ENCODE measurements around the gene FAM181A. TPM values are rescaled to one million over a fixed set of nuclear protein-coding genes. Genes with fewer than 3 reads are reported as not detected.

Gene FAM181A
- total RNA-seq, 1 experiment from 2014 or later, result not detected

- Histone ChIP-seq H2BK5ac (ENCODE audit: insufficient read length, low read length) (no peak overlapping the region), H3K4ac (ENCODE audit: low read depth, low read length) (no peak overlapping the region), H3K27ac (ENCODE audit: insufficient read length, low read depth, low read length) (no peak overlapping the region), H2BK120ac (ENCODE audit: low read depth, low read length, poor library complexity, severe bottlenecking) (no peak overlapping the region), H3K23me2 (ENCODE audit: insufficient read length, low read depth, low read length, poor library complexity, severe bottlenecking) (no peaks in the 10 kb centered on the region), H2AK5ac (ENCODE audit: insufficient read length, low read length) (no peak overlapping the region), H3K79me1 (ENCODE audit: insufficient read depth, low read depth, low read length, poor library complexity, severe bottlenecking) (no peaks in the 10 kb centered on the region), H2BK12ac (ENCODE audit: insufficient read length, low read depth, low read length) (no peak overlapping the region), H3K27me3 (ENCODE audit: insufficient read depth, low read length) (no peaks in the 10 kb centered on the region), H2BK15ac (ENCODE audit: low read depth, low read length) (no peak overlapping the region), H3K56ac (ENCODE audit: insufficient read length, low read depth, low read length) (no peak overlapping the region), H3K23ac (ENCODE audit: insufficient read length, low read depth, low read length) (no peak overlapping the region), H3K4me1 (ENCODE audit: insufficient read depth, low read length) (no peaks in the 10 kb centered on the region; the same call in 1 of the 2 replicates), H2BK20ac (ENCODE audit: low read depth, low read length, poor library complexity, severe bottlenecking) (no peak overlapping the region), H3T11ph (ENCODE audit: low read length) (no peak overlapping the region), H3K9me3 (ENCODE audit: control insufficient read depth, low read depth, low read length) (no peaks in the 10 kb centered on the region), H3K18ac (ENCODE audit: insufficient read length, low read depth, low read length) (no peak overlapping the region), H3K9ac (ENCODE audit: extremely low read depth, insufficient read length, low read length) (no peak overlapping the region), H3K79me2 (ENCODE audit: insufficient read depth, low read length) (no peaks in the 10 kb centered on the region), H4K20me1 (ENCODE audit: control insufficient read depth, insufficient read depth, insufficient read length) (peaks cover 2% of the 10 kb centered on the region), H3K14ac (ENCODE audit: insufficient read depth, low read length) (no peak overlapping the region), H4K8ac (replicated peaks; ENCODE audit: insufficient read length, low read depth, low read length) (no peak overlapping the region), H4K5ac (ENCODE audit: insufficient read length, low read depth, low read length) (no peak overlapping the region), H3K4me2 (ENCODE audit: insufficient read depth, insufficient read length, low read length) (no peak overlapping the region), H4K91ac (ENCODE audit: insufficient read length, low read depth, low read length) (no peak overlapping the region), H2AFZ (ENCODE audit: low read length) (no peak overlapping the region)
- WGBS (ENCODE audit: extremely low coverage, insufficient read length, low lambda C conversion rate), result no CpG with 5 or more reads among the region's 15 CpGs
- TF ChIP-seq, protein P1, sequence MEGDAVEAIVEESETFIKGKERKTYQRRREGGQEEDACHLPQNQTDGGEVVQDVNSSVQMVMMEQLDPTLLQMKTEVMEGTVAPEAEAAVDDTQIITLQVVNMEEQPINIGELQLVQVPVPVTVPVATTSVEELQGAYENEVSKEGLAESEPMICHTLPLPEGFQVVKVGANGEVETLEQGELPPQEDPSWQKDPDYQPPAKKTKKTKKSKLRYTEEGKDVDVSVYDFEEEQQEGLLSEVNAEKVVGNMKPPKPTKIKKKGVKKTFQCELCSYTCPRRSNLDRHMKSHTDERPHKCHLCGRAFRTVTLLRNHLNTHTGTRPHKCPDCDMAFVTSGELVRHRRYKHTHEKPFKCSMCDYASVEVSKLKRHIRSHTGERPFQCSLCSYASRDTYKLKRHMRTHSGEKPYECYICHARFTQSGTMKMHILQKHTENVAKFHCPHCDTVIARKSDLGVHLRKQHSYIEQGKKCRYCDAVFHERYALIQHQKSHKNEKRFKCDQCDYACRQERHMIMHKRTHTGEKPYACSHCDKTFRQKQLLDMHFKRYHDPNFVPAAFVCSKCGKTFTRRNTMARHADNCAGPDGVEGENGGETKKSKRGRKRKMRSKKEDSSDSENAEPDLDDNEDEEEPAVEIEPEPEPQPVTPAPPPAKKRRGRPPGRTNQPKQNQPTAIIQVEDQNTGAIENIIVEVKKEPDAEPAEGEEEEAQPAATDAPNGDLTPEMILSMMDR (conservative IDR thresholded peaks at IDR 0.05), result no peak
- Mint-ChIP-seq H3K4me3 (no peak overlapping the region), H3K27ac (peak overlapping the region in 1 of 3 experiments; percentile 48; a peak in 1 of 7 replicates), H3K9me3 (no peaks in the 10 kb centered on the region), H3K4me1 (peaks cover 8 to 12% of the 10 kb centered on the region in 2 experiments), H3K36me3 (ENCODE audit: insufficient read depth in 1 of 3, low read depth in 3 of 3) (no peaks in the 10 kb centered on the region), H3K27me3 (ENCODE audit: low read depth) (no peaks in the 10 kb centered on the region; the same call in 1 of the 2 replicates)
- no peak for DNase-seq
Measured at GRCh38 chr14:93970965-93971634, 44.0 kb downstream of the FAM181A start.

Measured in H9 (cell line).